Rectal smooth muscle tissue (tissue), 1 donor: ENCODE measurements around the gene SLC26A1.

ENCODE experiments used
- H3K27ac ChIP-seq: one replicate; pipeline ENCODE4 v1.7.0; 2013; ENCODE audit warnings: low read depth, low read length, inconsistent platforms
- H3K27me3 ChIP-seq: one replicate; pipeline ENCODE4 v1.7.0; 2013; ENCODE audit warnings: low read length; ENCODE audit not compliant: control insufficient read depth, insufficient read depth
- H3K36me3 ChIP-seq: one replicate; pipeline ENCODE4 v1.7.0; 2013; ENCODE audit warnings: low read length; ENCODE audit not compliant: control insufficient read depth, insufficient read depth
- H3K4me1 ChIP-seq: one replicate; pipeline ENCODE4 v1.7.0; 2013; ENCODE audit warnings: low read length; ENCODE audit not compliant: control insufficient read depth, insufficient read depth
- H3K4me3 ChIP-seq: one replicate; pipeline ENCODE4 v1.7.0; 2013; ENCODE audit warnings: low read length
- H3K9ac ChIP-seq: one replicate; pipeline ENCODE4 v1.7.0; 2013; ENCODE audit warnings: low read length

The SLC26A1 gene

GRCh38 chr4:958314-958665, 34.9 kb downstream of the SLC26A1 start:
- Histone ChIP-seq H3K27me3 (no peaks in the 10 kb centered on the region), H3K4me1 (no peaks in the 10 kb centered on the region), H3K36me3 (peaks cover 15% of the 10 kb centered on the region), H3K9ac (no peak overlapping the region), H3K27ac (no peak overlapping the region), H3K4me3 (no peak overlapping the region)

- no peak overlapping the region for H3K9ac ChIP-seq
- peaks cover 15% of the 10 kb centered on the region for H3K36me3 ChIP-seq
- no peak overlapping the region for H3K27ac ChIP-seq
- no peaks in the 10 kb centered on the region for H3K4me1 ChIP-seq
- H3K4me3 ChIP-seq = no peak overlapping the region
- H3K27me3 ChIP-seq = no peaks in the 10 kb centered on the region
Measured at GRCh38 chr4:957581-958313, 35.5 kb downstream of the SLC26A1 start.

- H3K27me3 ChIP-seq = no peaks in the 10 kb centered on the region
- H3K36me3 ChIP-seq = peaks cover 13% of the 10 kb centered on the region
- no peak overlapping the region for H3K27ac ChIP-seq
- no peaks in the 10 kb centered on the region for H3K4me1 ChIP-seq
- no peak overlapping the region for H3K4me3 ChIP-seq
- no peak overlapping the region for H3K9ac ChIP-seq
Measured at GRCh38 chr4:957231-957580, 36.0 kb downstream of the SLC26A1 start.

GRCh38 chr4:956531-957230, 36.5 kb downstream of the SLC26A1 start:
- Histone ChIP-seq H3K4me1 (no peaks in the 10 kb centered on the region), H3K27me3 (no peaks in the 10 kb centered on the region), H3K36me3 (peaks cover 8% of the 10 kb centered on the region), H3K4me3 (no peak overlapping the region), H3K9ac (no peak overlapping the region), H3K27ac (no peak overlapping the region)

GRCh38 chr4:955931-956381, 37.2 kb downstream of the SLC26A1 start:
- H3K27me3 ChIP-seq = no peaks in the 10 kb centered on the region
- H3K36me3 ChIP-seq = peaks cover 7% of the 10 kb centered on the region
- H3K9ac ChIP-seq = no peak overlapping the region
- no peak overlapping the region for H3K27ac ChIP-seq
- H3K4me3 ChIP-seq = no peak overlapping the region
- H3K4me1 ChIP-seq = no peaks in the 10 kb centered on the region

GRCh38 chr4:955161-955921, 37.9 kb downstream of the SLC26A1 start:
- Histone ChIP-seq H3K4me3 (no peak overlapping the region), H3K9ac (no peak overlapping the region), H3K4me1 (no peaks in the 10 kb centered on the region), H3K27me3 (no peaks in the 10 kb centered on the region), H3K36me3 (peaks cover 7% of the 10 kb centered on the region), H3K27ac (no peak overlapping the region)

GRCh38 chr4:954211-955020, 38.8 kb downstream of the SLC26A1 start:
- Histone ChIP-seq H3K4me1 (no peaks in the 10 kb centered on the region), H3K27me3 (no peaks in the 10 kb centered on the region), H3K27ac (no peak overlapping the region), H3K9ac (no peak overlapping the region), H3K36me3 (peaks cover 7% of the 10 kb centered on the region), H3K4me3 (no peak overlapping the region)

- Histone ChIP-seq H3K4me1 (no peaks in the 10 kb centered on the region), H3K27ac (no peak overlapping the region), H3K9ac (no peak overlapping the region), H3K4me3 (no peak overlapping the region), H3K27me3 (no peaks in the 10 kb centered on the region), H3K36me3 (peaks cover 3% of the 10 kb centered on the region)
Measured at GRCh38 chr4:953574-953915, 39.7 kb downstream of the SLC26A1 start.

GRCh38 chr4:952881-953573, 40.2 kb downstream of the SLC26A1 start:
- peaks cover 3% of the 10 kb centered on the region for H3K36me3 ChIP-seq
- H3K4me1 ChIP-seq = no peaks in the 10 kb centered on the region
- no peaks in the 10 kb centered on the region for H3K27me3 ChIP-seq
- no peak overlapping the region for H3K9ac ChIP-seq
- no peak overlapping the region for H3K27ac ChIP-seq
- no peak overlapping the region for H3K4me3 ChIP-seq

- Histone ChIP-seq H3K9ac (no peak overlapping the region), H3K4me3 (no peak overlapping the region), H3K36me3 (no peaks in the 10 kb centered on the region), H3K27ac (no peak overlapping the region), H3K4me1 (no peaks in the 10 kb centered on the region), H3K27me3 (no peaks in the 10 kb centered on the region)
Measured at GRCh38 chr4:951594-952468, 41.4 kb downstream of the SLC26A1 start.

- no peaks in the 10 kb centered on the region for H3K27me3 ChIP-seq
- H3K36me3 ChIP-seq = no peaks in the 10 kb centered on the region
- no peak overlapping the region for H3K9ac ChIP-seq
Measured at GRCh38 chr4:951186-951585, 42.0 kb downstream of the SLC26A1 start.

More at GRCh38 chr4:951186-951585, 42.0 kb downstream of the SLC26A1 start:
- no peak overlapping the region for H3K4me3 ChIP-seq
- H3K4me1 ChIP-seq = no peaks in the 10 kb centered on the region
- H3K27ac ChIP-seq = no peak overlapping the region
